GM23338 (cell line): ENCODE data around the gene UBXN11. TPM values are rescaled to one million over a fixed set of nuclear protein-coding genes. Genes with fewer than 3 reads are reported as not detected.

Source experiments
- ATAC-seq: fragments of 200-7000 bp; cut with Tn5 transposase; 3 replicates; pipeline ENCODE4 v1.9.1; 2020
- DNase-seq: peaks from one replicate; pipeline ENCODE4 v3.0.0-alpha.2; 2015; ENCODE audit warnings: low spot score
- H2AFZ ChIP-seq: fragments of 200-600 bp; sonication (generic); 2 replicates; pipeline ENCODE4 v1.8.0; 2016; ENCODE audit warnings: antibody characterized with exemption, mild to moderate bottlenecking, moderate library complexity
- H3F3A ChIP-seq: fragments of 200-600 bp; sonication (generic); replicated peaks from 2 replicates; pipeline ENCODE4 v1.8.0; 2017; ENCODE audit warnings: antibody characterized with exemption, mixed run types, low read depth
- H3K27ac ChIP-seq: fragments of 200-600 bp; sonication (generic); 2 replicates; pipeline ENCODE4 v1.6.1; 2016; ENCODE audit warnings: low read depth
- H3K27me3 ChIP-seq: fragments of 200-600 bp; sonication (generic); 2 replicates; pipeline ENCODE4 v1.8.0; 2016; ENCODE audit warnings: mild to moderate bottlenecking, mixed run types, moderate library complexity; ENCODE audit not compliant: insufficient read depth
- H3K36me3 ChIP-seq: fragments of 200-600 bp; sonication (generic); 2 replicates; pipeline ENCODE4 v1.8.0; 2016; ENCODE audit warnings: mild to moderate bottlenecking; ENCODE audit not compliant: insufficient read depth
- H3K4me1 ChIP-seq: fragments of 200-600 bp; sonication (generic); 2 replicates; pipeline ENCODE4 v1.8.0; 2016; ENCODE audit warnings: mild to moderate bottlenecking, moderate library complexity; ENCODE audit not compliant: insufficient read depth
- H3K4me2 ChIP-seq: fragments of 200-600 bp; sonication (generic); 2 replicates; pipeline ENCODE4 v1.7.1; 2017; ENCODE audit warnings: mixed run types
- H3K4me3 ChIP-seq: fragments of 200-600 bp; sonication (generic); 2 replicates; pipeline ENCODE4 v1.6.1; 2016; ENCODE audit warnings: mixed run types
- H3K79me2 ChIP-seq: fragments of 200-600 bp; sonication (generic); replicated peaks from 2 replicates; pipeline ENCODE4 v1.8.0; 2017; ENCODE audit warnings: mild to moderate bottlenecking; ENCODE audit not compliant: insufficient read depth
- H3K9me2 ChIP-seq: fragments of 200-600 bp; sonication (generic); 2 replicates; pipeline ENCODE4 v1.8.0; 2017; ENCODE audit not compliant: insufficient read depth
- H4K20me1 ChIP-seq: fragments of 200-600 bp; sonication (generic); replicated peaks from 2 replicates; pipeline ENCODE4 v1.8.0; 2017; ENCODE audit warnings: mild to moderate bottlenecking; ENCODE audit not compliant: insufficient read depth
- H3K27ac Mint-ChIP-seq: 2 replicates; pipeline ENCODE4 v1.8.0; 2020; ENCODE audit warnings: inconsistent platforms, mild to moderate bottlenecking, moderate library complexity, mixed read lengths
- H3K27me3 Mint-ChIP-seq: 3 replicates; pipeline ENCODE4 v1.8.0; 2022; ENCODE audit warnings: low read depth, mild to moderate bottlenecking, moderate library complexity, mixed read lengths, inconsistent platforms; ENCODE audit not compliant: insufficient read depth, poor library complexity
- H3K36me3 Mint-ChIP-seq: 3 replicates; pipeline ENCODE4 v1.8.0; 2021; ENCODE audit warnings: low read depth, mild to moderate bottlenecking, inconsistent platforms, moderate library complexity, mixed read lengths
- H3K4me1 Mint-ChIP-seq: 3 replicates; pipeline ENCODE4 v1.8.0; 2020; ENCODE audit warnings: mild to moderate bottlenecking, inconsistent platforms, mixed read lengths
- H3K4me3 Mint-ChIP-seq: 3 replicates; pipeline ENCODE4 v1.8.0; 2021; ENCODE audit warnings: moderate library complexity, mild to moderate bottlenecking, inconsistent platforms, mixed read lengths
- H3K9me3 Mint-ChIP-seq: 3 replicates; pipeline ENCODE4 v1.8.0; 2020; ENCODE audit warnings: moderate library complexity, mild to moderate bottlenecking, inconsistent platforms, mixed read lengths
- CREB1 ChIP-seq: fragments of 250-450 bp; sonication (Bioruptor Pico); IDR thresholded peaks from 2 replicates; pipeline ENCODE4 v1.5.0; 2020; ENCODE audit warnings: low read depth, mild to moderate bottlenecking, moderate library complexity
- EZH2 ChIP-seq: fragments of 200-600 bp; sonication (generic); IDR thresholded peaks from one replicate; pipeline ENCODE4 v1.8.0; 2017; ENCODE audit warnings: antibody characterized with exemption, mild to moderate bottlenecking, low read depth; ENCODE audit not compliant: unreplicated experiment
- EZH2phosphoT487 ChIP-seq: fragments of 200-600 bp; sonication (generic); IDR thresholded peaks from one replicate; pipeline ENCODE4 v1.8.1; 2018; ENCODE audit warnings: antibody characterized with exemption; ENCODE audit not compliant: unreplicated experiment
- JUNB ChIP-seq: IDR thresholded peaks from one replicate; pipeline ENCODE4 v1.6.1; 2016; ENCODE audit warnings: antibody characterized with exemption; ENCODE audit not compliant: unreplicated experiment
- NANOG ChIP-seq: IDR thresholded peaks from 2 replicates; pipeline ENCODE4 v1.6.1; 2016; ENCODE audit warnings: antibody characterized with exemption, borderline replicate concordance
- POLR2AphosphoS5 ChIP-seq: IDR thresholded peaks from 2 replicates; pipeline ENCODE4 v1.6.1; 2016; ENCODE audit warnings: antibody characterized with exemption, low read depth
- STAT1 ChIP-seq: IDR thresholded peaks from one replicate; pipeline ENCODE4 v1.6.1; 2016; ENCODE audit warnings: antibody characterized with exemption; ENCODE audit not compliant: unreplicated experiment
- ZNF114 ChIP-seq: fragments of 250-450 bp; sonication (Bioruptor Pico); IDR thresholded peaks from 2 replicates; pipeline ENCODE4 v1.5.0; 2020; ENCODE audit warnings: mild to moderate bottlenecking, moderate library complexity
- ZNF331 ChIP-seq: fragments of 250-450 bp; sonication (Bioruptor Pico); IDR thresholded peaks from 2 replicates; pipeline ENCODE4 v1.5.0; 2020; ENCODE audit warnings: low read depth, mild to moderate bottlenecking, moderate library complexity
- polyA plus RNA-seq: library from polyadenylated mRNA; unstranded; fragments of >200 nt; fragmentation: Nextera tagmentation; extraction: Ambion mirVana; gene quantifications from 2 replicates; pipeline ENCODE4 v1.2.1, GENCODE V29; 2016
- total RNA-seq: library from RNA; depleted of rRNA; stranded (reverse); fragments of >200 nt; shearing (Covaris generic); gene quantifications from 2 replicates; pipeline ENCODE4 v1.2.3, GENCODE V29; 2014
- TF ChIP-seq, protein P1 (sequence below): IDR thresholded peaks from one replicate; pipeline ENCODE4 v1.6.1; 2018; ENCODE audit warnings: antibody characterized with exemption; ENCODE audit not compliant: unreplicated experiment
- TF ChIP-seq, protein P2 (sequence below), 2 experiments: fragments of 200-600 bp in 1 of 2; sonication (generic) in 1 of 2; conservative IDR thresholded peaks; 2 replicates each; pipeline versions ENCODE4 v1.5.1 to v1.6.1; 2016 to 2017; ENCODE audit warnings: antibody characterized with exemption in 2 of 2, low read depth in 2 of 2, mild to moderate bottlenecking in 2 of 2, moderate library complexity in 1 of 2
- TF ChIP-seq, protein P3 (sequence below): fragments of 250-450 bp; sonication (Bioruptor Pico); IDR thresholded peaks from 2 replicates; pipeline ENCODE4 v1.5.0; 2020; ENCODE audit warnings: mild to moderate bottlenecking, moderate library complexity
- TF ChIP-seq, protein P4 (sequence below): IDR thresholded peaks from 2 replicates; pipeline ENCODE4 v1.6.1; 2016; ENCODE audit warnings: antibody characterized with exemption

The UBXN11 gene
- total and polyA plus RNA-seq, 2 experiments from 2014 or later, result 8.0 to 8.3 TPM

DNA sequence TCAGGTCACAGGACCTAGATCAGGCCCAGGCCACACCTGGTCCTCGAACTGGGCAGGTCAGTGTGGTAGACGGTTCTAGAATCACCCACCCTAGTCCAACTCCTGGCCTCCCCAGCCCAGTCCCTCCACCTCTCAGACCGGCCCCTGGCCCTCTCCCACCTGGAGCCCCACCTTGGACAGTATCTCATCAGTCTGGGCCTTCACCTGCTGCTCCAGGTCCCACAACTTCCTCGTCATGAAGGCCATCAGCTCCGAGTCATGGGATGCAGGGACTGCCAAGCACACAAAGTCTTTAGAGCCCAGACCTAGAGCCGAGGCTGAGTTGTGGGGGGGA lies 8.7 kb downstream of the UBXN11 start:
- H3K27me3 ChIP-seq, result no peaks in the 10 kb centered on the region
- H3K4me1 Mint-ChIP-seq, result no peaks in the 10 kb centered on the region
- no peak for DNase-seq
- no peaks in the 10 kb centered on the region for H3K9me2 ChIP-seq
- H3K4me2 ChIP-seq, result no peak overlapping the region
- H3K27ac ChIP-seq, result no peak overlapping the region
- peaks cover 7% of the 10 kb centered on the region for H3K27me3 Mint-ChIP-seq
- TF ChIP-seq POLR2AphosphoS5 (no peak), EZH2 (no peak), EZH2phosphoT487 (no peak), NANOG (no peak), CREB1 (CRISPR knock-in tag) (no peak), JUNB (no peak), ZNF114 (no peak), STAT1 (no peak), ZNF331 (CRISPR knock-in tag) (no peak)
- TF ChIP-seq, protein P1, sequence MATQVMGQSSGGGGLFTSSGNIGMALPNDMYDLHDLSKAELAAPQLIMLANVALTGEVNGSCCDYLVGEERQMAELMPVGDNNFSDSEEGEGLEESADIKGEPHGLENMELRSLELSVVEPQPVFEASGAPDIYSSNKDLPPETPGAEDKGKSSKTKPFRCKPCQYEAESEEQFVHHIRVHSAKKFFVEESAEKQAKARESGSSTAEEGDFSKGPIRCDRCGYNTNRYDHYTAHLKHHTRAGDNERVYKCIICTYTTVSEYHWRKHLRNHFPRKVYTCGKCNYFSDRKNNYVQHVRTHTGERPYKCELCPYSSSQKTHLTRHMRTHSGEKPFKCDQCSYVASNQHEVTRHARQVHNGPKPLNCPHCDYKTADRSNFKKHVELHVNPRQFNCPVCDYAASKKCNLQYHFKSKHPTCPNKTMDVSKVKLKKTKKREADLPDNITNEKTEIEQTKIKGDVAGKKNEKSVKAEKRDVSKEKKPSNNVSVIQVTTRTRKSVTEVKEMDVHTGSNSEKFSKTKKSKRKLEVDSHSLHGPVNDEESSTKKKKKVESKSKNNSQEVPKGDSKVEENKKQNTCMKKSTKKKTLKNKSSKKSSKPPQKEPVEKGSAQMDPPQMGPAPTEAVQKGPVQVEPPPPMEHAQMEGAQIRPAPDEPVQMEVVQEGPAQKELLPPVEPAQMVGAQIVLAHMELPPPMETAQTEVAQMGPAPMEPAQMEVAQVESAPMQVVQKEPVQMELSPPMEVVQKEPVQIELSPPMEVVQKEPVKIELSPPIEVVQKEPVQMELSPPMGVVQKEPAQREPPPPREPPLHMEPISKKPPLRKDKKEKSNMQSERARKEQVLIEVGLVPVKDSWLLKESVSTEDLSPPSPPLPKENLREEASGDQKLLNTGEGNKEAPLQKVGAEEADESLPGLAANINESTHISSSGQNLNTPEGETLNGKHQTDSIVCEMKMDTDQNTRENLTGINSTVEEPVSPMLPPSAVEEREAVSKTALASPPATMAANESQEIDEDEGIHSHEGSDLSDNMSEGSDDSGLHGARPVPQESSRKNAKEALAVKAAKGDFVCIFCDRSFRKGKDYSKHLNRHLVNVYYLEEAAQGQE, result no peak
- TF ChIP-seq, protein P2, sequence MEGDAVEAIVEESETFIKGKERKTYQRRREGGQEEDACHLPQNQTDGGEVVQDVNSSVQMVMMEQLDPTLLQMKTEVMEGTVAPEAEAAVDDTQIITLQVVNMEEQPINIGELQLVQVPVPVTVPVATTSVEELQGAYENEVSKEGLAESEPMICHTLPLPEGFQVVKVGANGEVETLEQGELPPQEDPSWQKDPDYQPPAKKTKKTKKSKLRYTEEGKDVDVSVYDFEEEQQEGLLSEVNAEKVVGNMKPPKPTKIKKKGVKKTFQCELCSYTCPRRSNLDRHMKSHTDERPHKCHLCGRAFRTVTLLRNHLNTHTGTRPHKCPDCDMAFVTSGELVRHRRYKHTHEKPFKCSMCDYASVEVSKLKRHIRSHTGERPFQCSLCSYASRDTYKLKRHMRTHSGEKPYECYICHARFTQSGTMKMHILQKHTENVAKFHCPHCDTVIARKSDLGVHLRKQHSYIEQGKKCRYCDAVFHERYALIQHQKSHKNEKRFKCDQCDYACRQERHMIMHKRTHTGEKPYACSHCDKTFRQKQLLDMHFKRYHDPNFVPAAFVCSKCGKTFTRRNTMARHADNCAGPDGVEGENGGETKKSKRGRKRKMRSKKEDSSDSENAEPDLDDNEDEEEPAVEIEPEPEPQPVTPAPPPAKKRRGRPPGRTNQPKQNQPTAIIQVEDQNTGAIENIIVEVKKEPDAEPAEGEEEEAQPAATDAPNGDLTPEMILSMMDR (conservative IDR thresholded peaks at IDR 0.05; ENCODE audit: low read depth in 2 of 2), result no peak
- TF ChIP-seq, protein P3, sequence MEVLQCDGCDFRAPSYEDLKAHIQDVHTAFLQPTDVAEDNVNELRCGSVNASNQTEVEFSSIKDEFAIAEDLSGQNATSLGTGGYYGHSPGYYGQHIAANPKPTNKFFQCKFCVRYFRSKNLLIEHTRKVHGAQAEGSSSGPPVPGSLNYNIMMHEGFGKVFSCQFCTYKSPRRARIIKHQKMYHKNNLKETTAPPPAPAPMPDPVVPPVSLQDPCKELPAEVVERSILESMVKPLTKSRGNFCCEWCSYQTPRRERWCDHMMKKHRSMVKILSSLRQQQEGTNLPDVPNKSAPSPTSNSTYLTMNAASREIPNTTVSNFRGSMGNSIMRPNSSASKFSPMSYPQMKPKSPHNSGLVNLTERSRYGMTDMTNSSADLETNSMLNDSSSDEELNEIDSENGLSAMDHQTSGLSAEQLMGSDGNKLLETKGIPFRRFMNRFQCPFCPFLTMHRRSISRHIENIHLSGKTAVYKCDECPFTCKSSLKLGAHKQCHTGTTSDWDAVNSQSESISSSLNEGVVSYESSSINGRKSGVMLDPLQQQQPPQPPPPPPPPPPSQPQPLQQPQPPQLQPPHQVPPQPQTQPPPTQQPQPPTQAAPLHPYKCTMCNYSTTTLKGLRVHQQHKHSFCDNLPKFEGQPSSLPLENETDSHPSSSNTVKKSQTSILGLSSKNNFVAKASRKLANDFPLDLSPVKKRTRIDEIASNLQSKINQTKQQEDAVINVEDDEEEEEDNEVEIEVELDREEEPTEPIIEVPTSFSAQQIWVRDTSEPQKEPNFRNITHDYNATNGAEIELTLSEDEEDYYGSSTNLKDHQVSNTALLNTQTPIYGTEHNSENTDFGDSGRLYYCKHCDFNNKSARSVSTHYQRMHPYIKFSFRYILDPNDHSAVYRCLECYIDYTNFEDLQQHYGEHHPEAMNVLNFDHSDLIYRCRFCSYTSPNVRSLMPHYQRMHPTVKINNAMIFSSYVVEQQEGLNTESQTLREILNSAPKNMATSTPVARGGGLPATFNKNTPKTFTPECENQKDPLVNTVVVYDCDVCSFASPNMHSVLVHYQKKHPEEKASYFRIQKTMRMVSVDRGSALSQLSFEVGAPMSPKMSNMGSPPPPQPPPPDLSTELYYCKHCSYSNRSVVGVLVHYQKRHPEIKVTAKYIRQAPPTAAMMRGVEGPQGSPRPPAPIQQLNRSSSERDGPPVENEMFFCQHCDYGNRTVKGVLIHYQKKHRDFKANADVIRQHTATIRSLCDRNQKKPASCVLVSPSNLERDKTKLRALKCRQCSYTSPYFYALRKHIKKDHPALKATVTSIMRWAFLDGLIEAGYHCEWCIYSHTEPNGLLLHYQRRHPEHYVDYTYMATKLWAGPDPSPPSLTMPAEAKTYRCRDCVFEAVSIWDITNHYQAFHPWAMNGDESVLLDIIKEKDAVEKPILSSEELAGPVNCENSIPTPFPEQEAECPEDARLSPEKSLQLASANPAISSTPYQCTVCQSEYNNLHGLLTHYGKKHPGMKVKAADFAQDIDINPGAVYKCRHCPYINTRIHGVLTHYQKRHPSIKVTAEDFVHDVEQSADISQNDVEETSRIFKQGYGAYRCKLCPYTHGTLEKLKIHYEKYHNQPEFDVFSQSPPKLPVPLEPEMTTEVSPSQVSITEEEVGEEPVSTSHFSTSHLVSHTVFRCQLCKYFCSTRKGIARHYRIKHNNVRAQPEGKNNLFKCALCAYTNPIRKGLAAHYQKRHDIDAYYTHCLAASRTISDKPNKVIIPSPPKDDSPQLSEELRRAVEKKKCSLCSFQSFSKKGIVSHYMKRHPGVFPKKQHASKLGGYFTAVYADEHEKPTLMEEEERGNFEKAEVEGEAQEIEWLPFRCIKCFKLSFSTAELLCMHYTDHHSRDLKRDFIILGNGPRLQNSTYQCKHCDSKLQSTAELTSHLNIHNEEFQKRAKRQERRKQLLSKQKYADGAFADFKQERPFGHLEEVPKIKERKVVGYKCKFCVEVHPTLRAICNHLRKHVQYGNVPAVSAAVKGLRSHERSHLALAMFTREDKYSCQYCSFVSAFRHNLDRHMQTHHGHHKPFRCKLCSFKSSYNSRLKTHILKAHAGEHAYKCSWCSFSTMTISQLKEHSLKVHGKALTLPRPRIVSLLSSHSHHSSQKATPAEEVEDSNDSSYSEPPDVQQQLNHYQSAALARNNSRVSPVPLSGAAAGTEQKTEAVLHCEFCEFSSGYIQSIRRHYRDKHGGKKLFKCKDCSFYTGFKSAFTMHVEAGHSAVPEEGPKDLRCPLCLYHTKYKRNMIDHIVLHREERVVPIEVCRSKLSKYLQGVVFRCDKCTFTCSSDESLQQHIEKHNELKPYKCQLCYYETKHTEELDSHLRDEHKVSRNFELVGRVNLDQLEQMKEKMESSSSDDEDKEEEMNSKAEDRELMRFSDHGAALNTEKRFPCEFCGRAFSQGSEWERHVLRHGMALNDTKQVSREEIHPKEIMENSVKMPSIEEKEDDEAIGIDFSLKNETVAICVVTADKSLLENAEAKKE (CRISPR knock-in tag), result no peak
- TF ChIP-seq, protein P4, sequence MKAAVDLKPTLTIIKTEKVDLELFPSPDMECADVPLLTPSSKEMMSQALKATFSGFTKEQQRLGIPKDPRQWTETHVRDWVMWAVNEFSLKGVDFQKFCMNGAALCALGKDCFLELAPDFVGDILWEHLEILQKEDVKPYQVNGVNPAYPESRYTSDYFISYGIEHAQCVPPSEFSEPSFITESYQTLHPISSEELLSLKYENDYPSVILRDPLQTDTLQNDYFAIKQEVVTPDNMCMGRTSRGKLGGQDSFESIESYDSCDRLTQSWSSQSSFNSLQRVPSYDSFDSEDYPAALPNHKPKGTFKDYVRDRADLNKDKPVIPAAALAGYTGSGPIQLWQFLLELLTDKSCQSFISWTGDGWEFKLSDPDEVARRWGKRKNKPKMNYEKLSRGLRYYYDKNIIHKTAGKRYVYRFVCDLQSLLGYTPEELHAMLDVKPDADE, result no peak
- no peaks in the 10 kb centered on the region for H3K4me1 ChIP-seq
- no peaks in the 10 kb centered on the region for H3F3A ChIP-seq
- H3K9me3 Mint-ChIP-seq, result no peaks in the 10 kb centered on the region
- H2AFZ ChIP-seq, result no peak overlapping the region
- ATAC-seq, result no peak
- no peak overlapping the region for H3K4me3 Mint-ChIP-seq
- H4K20me1 ChIP-seq, result no peaks in the 10 kb centered on the region
- H3K36me3 Mint-ChIP-seq, result no peaks in the 10 kb centered on the region; the same call in 2 of the 3 replicates
- no peaks in the 10 kb centered on the region for H3K36me3 ChIP-seq
- H3K4me3 ChIP-seq, result no peak overlapping the region
- H3K79me2 ChIP-seq, result no peaks in the 10 kb centered on the region
- H3K27ac Mint-ChIP-seq, result no peak overlapping the region
